K562 (cell line): Measurements from ENCODE around the gene ZFP36. TPM values are rescaled to one million over a fixed set of nuclear protein-coding genes. Genes with fewer than 3 reads are reported as not detected.
A peak's percentile ranks its signal among the peaks of the same experiment; 100 is the strongest.

Experiments
- BHLHE40 ChIP-seq: IDR thresholded peaks from 2 replicates; pipeline ENCODE4 v1.6.1; 2011; ENCODE audit warnings: low read length, improper control_type of control experiment
- CBX5 ChIP-seq: IDR thresholded peaks from 2 replicates; pipeline ENCODE4 v1.6.1; 2014; ENCODE audit warnings: low read depth, borderline replicate concordance
- CCAR2 ChIP-seq: fragments of 200-400 bp; formaldehyde crosslinking; IDR thresholded peaks from 2 replicates; pipeline ENCODE4 v1.6.1; 2017; ENCODE audit warnings: mild to moderate bottlenecking, low read depth, low read length
- CGGBP1 ChIP-seq: fragments of 250-450 bp; sonication (Bioruptor Pico); IDR thresholded peaks from 2 replicates; pipeline ENCODE4 v1.9.0; 2021; ENCODE audit warnings: mild to moderate bottlenecking
- E2F3 ChIP-seq: fragments of 250-450 bp; sonication (Bioruptor Pico); IDR thresholded peaks from 2 replicates; pipeline ENCODE4 v1.4.0; 2020; ENCODE audit warnings: mild to moderate bottlenecking
- GABPB2 ChIP-seq: fragments of 250-450 bp; sonication (Bioruptor Pico); conservative IDR thresholded peaks from 2 replicates; pipeline ENCODE4 v1.5.1; 2021; ENCODE audit warnings: mild to moderate bottlenecking
- KAT8 ChIP-seq: fragments of 450-650 bp; IDR thresholded peaks from 2 replicates; pipeline ENCODE4 v1.6.1; 2016; ENCODE audit warnings: low read depth, mild to moderate bottlenecking
- L3MBTL2 ChIP-seq: fragments of 450-650 bp; IDR thresholded peaks from 2 replicates; pipeline ENCODE4 v1.6.1; 2016; ENCODE audit warnings: mild to moderate bottlenecking, moderate library complexity
- PHTF2 ChIP-seq: fragments of 250-450 bp; sonication (Bioruptor Pico); IDR thresholded peaks from 2 replicates; pipeline ENCODE4 v1.5.0; 2021; ENCODE audit warnings: mild to moderate bottlenecking
- RBM34 ChIP-seq: fragments of 200-400 bp; formaldehyde crosslinking; IDR thresholded peaks from 2 replicates; pipeline ENCODE4 v1.6.1; 2018; ENCODE audit warnings: low read length, borderline replicate concordance; ENCODE audit not compliant: insufficient read depth
- SREBF1 ChIP-seq: fragments of 150-350 bp; IDR thresholded peaks from 2 replicates; pipeline ENCODE4 v1.6.1; 2014; ENCODE audit warnings: antibody characterized with exemption, low read depth, low read length, borderline replicate concordance
- SRSF7 ChIP-seq: fragments of 200-400 bp; formaldehyde crosslinking; optimal IDR thresholded peaks from 2 replicates; pipeline ENCODE3; 2017; ENCODE audit warnings: mild to moderate bottlenecking, low read depth, low read length
- THRA ChIP-seq: fragments of 450-650 bp; IDR thresholded peaks from 2 replicates; pipeline ENCODE4 v1.6.1; 2017; ENCODE audit warnings: mild to moderate bottlenecking, moderate library complexity
- ZHX1 ChIP-seq: fragments of 150-350 bp; conservative IDR thresholded peaks from 2 replicates; pipeline ENCODE4 v1.6.1; 2014; ENCODE audit warnings: low read length
- ZNF133 ChIP-seq: fragments of 250-450 bp; sonication (Bioruptor Pico); IDR thresholded peaks from 2 replicates; pipeline ENCODE4 v1.4.0; 2020; ENCODE audit warnings: mild to moderate bottlenecking
- ZNF184 ChIP-seq: sonication (generic); formaldehyde crosslinking; IDR thresholded peaks from 2 replicates; pipeline ENCODE4 v1.5.0; 2020; ENCODE audit warnings: missing genetic modification reagents
- ZNF445 ChIP-seq: fragments of 250-450 bp; sonication (Bioruptor Pico); IDR thresholded peaks from 2 replicates; pipeline ENCODE4 v1.4.0; 2020; ENCODE audit warnings: low read depth, mild to moderate bottlenecking, moderate library complexity
- polyA plus RNA-seq, 8 experiments: library from polyadenylated mRNA; depleted of rRNA in 4 of 8; stranded (reverse) in 5 of 8; unstranded in 3 of 8; fragments of >200 nt; fragmentation: Nextera tagmentation in 2 of 8; fragmentation: Illumina TruSeq in 1 of 8; extraction: Ambion mirVana in 2 of 8; extraction: Trizol in 1 of 8; gene quantifications; 2 replicates each; pipeline versions ENCODE4 v1.2.1 to v1.2.3, GENCODE V29; 2011 to 2014; ENCODE audit warnings: inconsistent platforms in 1 of 8, missing spikeins in 1 of 8
- total RNA-seq, 7 experiments: library from RNA; depleted of rRNA in 6 of 7; stranded (reverse); fragments of >200 nt in 6 of 7; fragmentation: Illumina TruSeq in 2 of 7; extraction: Trizol in 2 of 7; gene quantifications; 2 replicates each; pipeline versions ENCODE4 v1.2.1 to v1.2.3, GENCODE V29; 2011 to 2021; ENCODE audit warnings: low replicate concordance in 1 of 7

ZFP36 gene
- total and polyA plus RNA-seq, 9 of the 15 experiments (the other 6 are each of a cell fraction or from before 2014, with no cell fraction given), result 1.0 to 20.1 (median 3.5) TPM

GRCh38 chr19:39381910-39382611 is 24.6 kb upstream of the ZFP36 start (continued):
- TF ChIP-seq ZHX1 (no peak), THRA (no peak), L3MBTL2 (0 out of 2 replicates have a peak, but pooled peaks have one; percentile 7), SREBF1 (no peak), BHLHE40 (peak; percentile 71), RBM34 (no peak), KAT8 (no peak), SRSF7 (no peak), PHTF2 (CRISPR knock-in tag) (no peak), CCAR2 (no peak), GABPB2 (CRISPR knock-in tag) (no peak), E2F3 (no peak), CGGBP1 (no peak), CBX5 (no peak), ZNF184 (CRISPR knock-in tag) (no peak), ZNF445 (CRISPR knock-in tag) (no peak), ZNF133 (CRISPR knock-in tag) (no peak)
